Activated gamma-delta T cell treated with anti-CD3 and anti-CD28 coated beads, Interleukin-2, amount 50 U/mL, for 16 hours (primary cell): ENCODE measurements around the gene PPP6R3.
"Not testable (repeated sequence)": the region's sequence is repeated elsewhere in the genome, so short reads cannot be mapped to it uniquely, and the experiment has no call there.

ENCODE experiments used
- DNase-seq: peaks from one replicate; pipeline ENCODE4 v3.0.0-alpha.2; 2020; ENCODE audit warnings: low read depth

PPP6R3 gene

GRCh38 chr11:68525336-68525735, 64.8 kb downstream of the PPP6R3 start:
- no peak for DNase-seq

DNA sequence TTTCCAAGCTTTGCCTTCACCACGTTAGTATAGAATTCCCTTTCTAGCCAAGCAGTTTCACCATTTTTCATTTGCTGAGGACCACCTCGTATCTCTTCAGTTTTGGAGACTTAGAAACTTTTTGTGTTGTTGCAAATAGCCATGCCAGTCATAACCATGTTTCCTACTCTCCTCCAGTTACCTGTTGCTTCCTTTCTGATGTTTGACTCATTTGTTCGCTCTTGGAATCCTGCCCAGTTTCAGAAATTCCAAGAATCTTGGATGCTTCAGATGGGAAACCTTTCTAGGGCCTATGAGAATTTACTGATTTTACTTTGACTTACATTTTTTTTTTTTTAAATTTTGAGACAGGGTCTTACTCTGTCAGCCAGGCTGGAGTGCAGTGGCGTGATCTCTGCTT, 65.4 kb downstream of the PPP6R3 start:
- no peak for DNase-seq

GRCh38 chr11:68527585-68527984, 67.0 kb downstream of the PPP6R3 start:
- no peak for DNase-seq

- no peak for DNase-seq
Measured at GRCh38 chr11:68528630-68529029, 68.1 kb downstream of the PPP6R3 start.

GRCh38 chr11:68531129-68531693, 70.7 kb downstream of the PPP6R3 start:
- no peak for DNase-seq

- DNase-seq, result no peak
Measured at GRCh38 chr11:68532727-68533369, 72.3 kb downstream of the PPP6R3 start.

DNA sequence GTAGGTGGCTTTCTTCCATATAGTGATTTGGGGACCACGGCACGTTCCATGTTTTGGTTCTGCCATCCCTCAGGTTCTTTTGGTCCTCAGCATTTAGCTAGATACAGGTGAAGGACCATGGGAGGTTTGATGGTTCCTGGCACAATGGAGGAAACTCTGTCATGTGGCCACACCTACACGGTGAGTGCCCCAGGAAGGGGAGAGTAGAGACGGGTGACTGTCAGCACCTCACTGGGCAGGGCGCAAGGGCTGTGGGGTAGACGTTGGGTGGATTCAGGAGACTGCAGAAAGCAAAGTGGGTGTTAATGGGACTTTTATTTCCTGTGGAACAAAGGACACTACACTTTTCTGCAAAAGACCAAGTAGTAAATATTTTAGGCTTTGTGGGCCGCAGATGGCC, 73.4 kb downstream of the PPP6R3 start:
- DNase-seq, result no peak

- no peak for DNase-seq
Measured at GRCh38 chr11:68535098-68535497, 74.5 kb downstream of the PPP6R3 start.

- DNase-seq, result no peak
Measured at GRCh38 chr11:68536706-68537105, 76.2 kb downstream of the PPP6R3 start.

GRCh38 chr11:68538025-68538424, 77.5 kb downstream of the PPP6R3 start:
- no peak for DNase-seq

DNA sequence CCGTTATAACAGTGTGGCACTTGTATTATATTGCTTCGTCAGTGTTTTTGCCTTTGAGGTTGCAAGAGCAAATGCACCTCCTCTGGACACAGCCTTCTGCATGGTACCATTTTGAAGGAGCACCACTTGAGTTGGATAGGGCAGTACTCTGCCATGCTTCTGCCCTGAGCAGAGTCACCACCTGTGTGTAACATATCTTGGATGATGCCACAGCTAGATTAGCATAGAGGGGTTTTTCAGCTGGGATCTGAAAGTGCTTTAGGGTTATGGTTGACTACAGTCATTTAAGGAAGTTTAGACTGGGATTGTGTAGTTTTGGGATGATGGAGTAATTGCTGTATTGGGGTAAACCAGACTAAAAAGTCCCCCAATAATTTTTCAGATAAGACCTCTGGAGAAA, 78.8 kb downstream of the PPP6R3 start:
- DNase-seq, result no peak

DNA sequence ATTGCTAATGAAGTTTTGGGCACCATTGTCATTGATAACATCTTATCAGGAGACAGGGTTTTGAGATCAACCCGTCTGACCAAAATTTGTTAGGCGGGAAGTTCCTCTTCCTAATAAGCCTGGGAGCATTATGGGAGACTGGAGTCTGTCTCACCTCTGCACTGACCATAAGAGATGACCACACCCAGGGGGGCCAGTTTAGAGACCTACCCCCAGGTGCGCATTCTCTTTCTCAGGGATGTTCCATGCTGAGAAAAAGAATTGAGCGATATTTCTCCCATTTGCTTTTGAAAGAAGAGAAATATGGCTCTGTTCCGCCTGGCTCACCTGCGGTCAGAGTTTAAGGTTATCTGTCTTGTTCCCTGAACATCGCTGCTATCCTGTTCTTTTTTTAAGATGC, 80.0 kb downstream of the PPP6R3 start:
- DNase-seq, result not testable (repeated sequence)

GRCh38 chr11:68541116-68541515, 80.6 kb downstream of the PPP6R3 start:
- DNase-seq, result no peak

- no peak for DNase-seq
Measured at GRCh38 chr11:68541991-68542390, 81.4 kb downstream of the PPP6R3 start.

DNA sequence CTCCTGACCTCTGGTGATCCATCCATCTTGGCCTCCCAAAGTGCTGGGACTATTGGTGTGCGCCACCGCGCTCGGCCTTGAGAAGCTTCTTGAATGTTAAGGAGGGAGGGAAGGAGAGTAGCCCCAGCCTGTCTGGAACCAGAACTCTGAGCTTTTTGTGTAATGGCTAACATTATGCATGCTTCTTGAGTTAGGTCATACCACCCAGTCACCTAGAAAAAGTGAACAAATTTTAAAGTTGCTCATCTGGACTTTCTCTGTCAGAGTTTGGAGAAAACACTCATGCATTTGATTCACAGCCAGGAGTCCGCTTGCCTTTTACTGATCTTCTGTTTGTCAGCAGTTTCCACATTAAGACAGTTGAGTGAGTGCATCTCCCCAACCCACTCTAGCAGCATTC, 82.1 kb downstream of the PPP6R3 start:
- no peak for DNase-seq

- DNase-seq, result no peak
Measured at GRCh38 chr11:68543594-68543993, 83.0 kb downstream of the PPP6R3 start.

DNA sequence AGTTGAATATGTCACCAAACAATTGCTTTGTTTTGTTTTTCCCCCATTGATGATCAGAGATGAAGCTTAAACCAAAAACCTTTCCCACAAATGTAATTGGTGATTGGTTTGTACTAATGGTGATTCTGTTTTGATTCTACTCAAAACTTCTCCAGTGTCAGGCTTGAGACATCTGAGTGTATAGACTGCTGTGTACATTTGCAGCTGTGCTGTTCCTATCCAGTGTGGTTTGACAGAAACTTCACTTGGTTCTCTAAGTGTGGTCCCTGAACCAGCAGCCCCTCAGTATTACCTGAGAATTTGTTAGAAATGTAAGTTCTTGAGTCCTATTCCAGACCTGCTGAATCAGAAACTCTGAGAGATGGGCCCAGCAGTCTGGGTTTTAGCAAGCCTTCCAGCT, 84.8 kb downstream of the PPP6R3 start:
- no peak for DNase-seq

DNA sequence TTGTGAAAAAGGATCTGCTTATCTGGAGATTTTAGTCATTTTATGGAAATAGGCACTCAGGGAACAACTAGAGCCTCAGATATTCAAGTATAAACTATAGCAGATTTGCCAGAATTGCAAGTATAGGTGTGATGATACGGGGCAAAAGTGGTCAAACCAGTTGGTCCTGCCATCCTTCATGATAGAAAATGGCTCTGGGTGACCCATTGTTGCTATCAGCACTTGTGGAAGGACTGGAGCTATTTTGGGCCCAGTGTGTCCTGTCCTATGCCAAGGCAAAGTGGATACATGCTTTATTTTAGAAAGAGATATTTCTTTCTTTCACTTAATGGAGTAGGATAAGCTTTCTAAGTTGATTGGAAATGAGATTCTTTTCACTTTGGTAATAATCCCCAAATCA, 85.2 kb downstream of the PPP6R3 start:
- no peak for DNase-seq

DNA sequence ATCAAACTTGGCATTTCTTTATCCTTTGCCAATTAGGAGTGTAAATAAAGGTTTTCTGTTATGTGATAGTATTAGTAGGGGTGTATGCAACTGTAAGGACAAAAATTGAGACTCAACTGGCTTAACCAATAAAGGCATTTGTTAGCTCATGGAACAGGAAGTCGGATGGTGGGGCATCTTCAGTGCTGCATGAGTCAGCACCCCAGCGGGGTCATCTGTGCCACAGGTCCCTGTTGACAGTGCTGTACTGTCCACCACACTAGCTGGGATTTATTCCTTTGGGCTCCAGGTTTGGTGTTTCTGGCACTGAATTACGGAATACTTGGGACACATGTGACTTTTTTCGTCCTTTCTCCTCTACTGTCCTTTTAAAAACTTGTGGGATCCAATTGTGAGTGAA, 86.0 kb downstream of the PPP6R3 start:
- DNase-seq, result no peak

DNA sequence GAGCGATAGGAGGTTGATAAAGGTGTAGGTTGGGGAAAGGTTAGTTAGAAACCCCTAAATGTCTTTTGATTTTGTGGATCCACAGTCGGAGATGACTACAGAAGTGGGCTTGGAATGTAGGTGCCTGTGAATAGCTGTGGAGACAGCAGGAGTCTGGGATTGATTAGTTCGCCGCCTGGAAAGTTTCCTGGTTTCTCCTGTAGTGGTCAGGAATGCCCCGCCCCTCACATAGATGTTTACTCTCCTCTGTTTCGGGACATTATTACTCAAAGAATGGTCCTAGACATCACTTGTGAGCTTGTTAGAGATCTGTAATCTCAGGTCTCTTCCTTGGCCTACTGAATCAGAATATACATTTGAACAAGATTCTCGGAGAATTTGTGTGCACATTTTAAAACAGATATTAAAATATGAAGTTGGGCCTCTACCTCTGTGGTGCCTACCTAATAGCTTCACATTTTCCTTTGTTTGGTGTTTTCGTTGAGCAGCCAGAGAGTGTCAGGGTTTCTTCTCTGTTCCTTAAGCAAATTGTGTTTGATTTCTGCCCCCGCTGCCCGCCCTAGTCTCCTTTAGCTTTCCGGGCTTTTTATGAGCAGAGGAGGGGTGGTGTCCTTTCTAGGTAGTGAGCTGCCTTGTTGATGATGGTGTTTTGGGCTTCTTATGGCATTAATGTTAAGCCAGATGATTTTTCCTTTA, 89.4 kb downstream of the PPP6R3 start:
- DNase-seq, result no peak

DNA sequence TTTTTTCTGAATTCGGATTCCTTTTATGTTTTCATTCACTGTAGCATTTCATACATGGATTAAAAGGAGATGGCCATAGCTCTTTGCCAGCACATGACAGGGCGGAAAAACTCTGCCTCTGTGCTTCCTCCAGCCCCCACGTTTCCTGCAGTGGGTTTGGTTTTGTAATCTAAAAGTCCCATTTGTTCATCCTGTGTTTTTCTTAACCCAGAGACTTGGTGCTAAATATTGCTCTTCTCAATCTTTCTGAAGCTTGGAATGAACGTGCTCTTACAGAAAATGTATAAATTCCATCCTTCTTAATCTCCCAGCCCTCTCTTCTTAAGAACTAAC, 89.9 kb downstream of the PPP6R3 start:
- no peak for DNase-seq

DNA sequence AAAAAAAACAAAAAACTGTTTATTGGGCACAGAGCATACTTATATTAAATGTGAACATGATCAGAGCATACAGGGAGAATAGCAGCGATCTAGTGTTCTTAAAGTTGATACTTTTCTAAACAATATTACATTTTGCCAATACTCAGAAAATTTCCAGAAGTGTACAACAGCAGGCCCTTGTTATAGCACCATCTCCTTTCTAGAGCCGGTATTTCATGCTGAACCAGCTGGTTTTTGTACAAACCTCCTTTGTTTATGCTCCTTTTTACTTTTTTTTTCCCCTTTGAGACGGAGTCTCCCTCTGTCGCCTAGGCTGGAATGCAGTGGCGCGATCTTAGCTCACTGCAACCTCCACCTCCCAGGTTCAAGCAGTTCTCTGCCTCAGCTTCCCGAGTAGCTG, 90.7 kb downstream of the PPP6R3 start:
- DNase-seq, result no peak

DNA sequence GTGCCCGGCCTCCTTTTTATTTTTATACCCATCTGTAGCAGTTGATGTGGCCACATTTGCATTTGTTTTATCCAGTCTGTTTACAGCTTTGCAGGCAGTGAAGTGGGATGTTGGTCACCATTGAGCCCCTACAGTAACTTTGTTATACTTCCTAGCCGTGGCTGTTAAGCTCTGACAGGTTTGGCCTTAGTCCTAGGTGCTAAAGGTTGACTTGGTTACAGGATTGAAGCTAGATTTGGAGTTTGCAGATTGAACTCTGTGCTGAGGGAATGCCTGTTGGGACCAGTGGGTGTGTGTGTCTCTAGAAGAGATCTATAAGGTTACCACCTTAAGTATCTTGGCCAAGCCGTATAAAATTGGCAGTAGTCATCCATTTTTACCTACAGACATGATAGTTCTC, 91.2 kb downstream of the PPP6R3 start:
- DNase-seq, result no peak

GRCh38 chr11:68552542-68552941, 92.0 kb downstream of the PPP6R3 start:
- no peak for DNase-seq
